Stomach smooth muscle (tissue), 2 donors: Measurements from ENCODE around the gene ABCC10.
"Not testable (repeated sequence)": the region's sequence is repeated elsewhere in the genome, so short reads cannot be mapped to it uniquely, and the experiment has no call there.

Experiments
- H3K27ac ChIP-seq: one replicate; pipeline ENCODE4 v1.7.0; 2013; ENCODE audit warnings: mild to moderate bottlenecking, low read length, inconsistent platforms
- H3K27me3 ChIP-seq, 2 donors: one replicate each; pipeline ENCODE4 v1.7.0; 2013; ENCODE audit warnings: low read length in 2 of 2; ENCODE audit not compliant: insufficient read depth in 2 of 2, control insufficient read depth in 1 of 2
- H3K36me3 ChIP-seq, 2 donors: one replicate each; pipeline ENCODE4 v1.7.0; 2013; ENCODE audit warnings: low read length in 2 of 2; ENCODE audit not compliant: control insufficient read depth in 2 of 2, insufficient read depth in 2 of 2
- H3K4me1 ChIP-seq: one replicate; pipeline ENCODE4 v1.7.0; 2013; ENCODE audit warnings: low read length; ENCODE audit not compliant: control insufficient read depth, insufficient read depth
- H3K4me3 ChIP-seq, 2 donors: one replicate each; pipeline ENCODE4 v1.7.0; 2013; ENCODE audit warnings: low read length in 2 of 2
- H3K9ac ChIP-seq, 2 donors: one replicate each; pipeline ENCODE4 v1.7.0; 2013; ENCODE audit warnings: low read length in 2 of 2, mild to moderate bottlenecking in 1 of 2
- H3K9me3 ChIP-seq, 2 donors: one replicate each; pipeline ENCODE4 v1.7.0; 2013; ENCODE audit warnings: low read length in 2 of 2; ENCODE audit not compliant: control insufficient read depth in 2 of 2
- donor health status: healthy.
- donor health status: Pancreatic carcinoma.

Gene ABCC10

GRCh38 chr6:43393133-43393532, 34.2 kb upstream of the ABCC10 start:
- peak overlapping the region in 1 of 2 donors; percentile 41 for H3K9ac ChIP-seq
- not testable (repeated sequence) for H3K27ac ChIP-seq, H3K4me1 ChIP-seq, H3K9me3 ChIP-seq, H3K27me3 ChIP-seq, H3K4me3 ChIP-seq, H3K36me3 ChIP-seq

GRCh38 chr6:43393602-43394001, 33.7 kb upstream of the ABCC10 start:
- Histone ChIP-seq H3K4me1 (no peaks in the 10 kb centered on the region), H3K9ac (peak overlapping the region in 1 of 2 donors; percentile 41), H3K9me3 (no peaks in the 10 kb centered on the region), H3K27ac (no peak overlapping the region), H3K36me3 (no peaks in the 10 kb centered on the region), H3K27me3 (peaks cover 0 to 4% of the 10 kb centered on the region in 2 donors), H3K4me3 (peak overlapping the region; percentile 44 to 46)

- H3K36me3 ChIP-seq: no peaks in the 10 kb centered on the region
- H3K27ac ChIP-seq: no peak overlapping the region
- no peaks in the 10 kb centered on the region for H3K4me1 ChIP-seq
- H3K9me3 ChIP-seq: no peaks in the 10 kb centered on the region
- no peak overlapping the region for H3K9ac ChIP-seq
- no peak overlapping the region for H3K4me3 ChIP-seq
- H3K27me3 ChIP-seq: peaks cover 0 to 2% of the 10 kb centered on the region in 2 donors
Measured at GRCh38 chr6:43394982-43395381, 32.4 kb upstream of the ABCC10 start.

- Histone ChIP-seq H3K9ac (no peak overlapping the region), H3K36me3 (no peaks in the 10 kb centered on the region), H3K27me3 (no peaks in the 10 kb centered on the region), H3K9me3 (no peaks in the 10 kb centered on the region), H3K27ac (no peak overlapping the region), H3K4me3 (no peak overlapping the region), H3K4me1 (no peaks in the 10 kb centered on the region)
Measured at GRCh38 chr6:43395776-43396175, 31.6 kb upstream of the ABCC10 start.

GRCh38 chr6:43396408-43397149, 30.8 kb upstream of the ABCC10 start:
- Histone ChIP-seq H3K4me1 (no peaks in the 10 kb centered on the region), H3K9ac (no peak overlapping the region), H3K27ac (no peak overlapping the region), H3K36me3 (no peaks in the 10 kb centered on the region), H3K9me3 (no peaks in the 10 kb centered on the region), H3K4me3 (no peak overlapping the region), H3K27me3 (no peaks in the 10 kb centered on the region)

- no peak overlapping the region for H3K4me3 ChIP-seq
- H3K36me3 ChIP-seq: no peaks in the 10 kb centered on the region
- H3K27ac ChIP-seq: no peak overlapping the region
- H3K27me3 ChIP-seq: no peaks in the 10 kb centered on the region
- H3K4me1 ChIP-seq: no peaks in the 10 kb centered on the region
- H3K9me3 ChIP-seq: no peaks in the 10 kb centered on the region
- no peak overlapping the region for H3K9ac ChIP-seq
Measured at GRCh38 chr6:43399932-43400487, 27.3 kb upstream of the ABCC10 start.

- no peaks in the 10 kb centered on the region for H3K36me3 ChIP-seq
- H3K27me3 ChIP-seq: no peaks in the 10 kb centered on the region
- H3K4me1 ChIP-seq: no peaks in the 10 kb centered on the region
- H3K9me3 ChIP-seq: no peaks in the 10 kb centered on the region
- no peak overlapping the region for H3K4me3 ChIP-seq
- H3K27ac ChIP-seq: no peak overlapping the region
- H3K9ac ChIP-seq: no peak overlapping the region
Measured at GRCh38 chr6:43401730-43402129, 25.6 kb upstream of the ABCC10 start.

GRCh38 chr6:43402820-43403219, 24.5 kb upstream of the ABCC10 start:
- Histone ChIP-seq H3K4me1 (no peaks in the 10 kb centered on the region), H3K27ac (no peak overlapping the region), H3K36me3 (no peaks in the 10 kb centered on the region), H3K4me3 (no peak overlapping the region), H3K27me3 (no peaks in the 10 kb centered on the region), H3K9ac (no peak overlapping the region), H3K9me3 (no peaks in the 10 kb centered on the region)

- H3K4me3 ChIP-seq: no peak overlapping the region
- H3K9ac ChIP-seq: no peak overlapping the region
- no peaks in the 10 kb centered on the region for H3K4me1 ChIP-seq
- H3K27me3 ChIP-seq: peaks cover 0 to 6% of the 10 kb centered on the region in 2 donors
- no peaks in the 10 kb centered on the region for H3K9me3 ChIP-seq
- H3K36me3 ChIP-seq: no peaks in the 10 kb centered on the region
- H3K27ac ChIP-seq: no peak overlapping the region
Measured at GRCh38 chr6:43405354-43405753, 22.0 kb upstream of the ABCC10 start.

- H3K9me3 ChIP-seq: no peaks in the 10 kb centered on the region
- H3K4me1 ChIP-seq: no peaks in the 10 kb centered on the region
- no peak overlapping the region for H3K9ac ChIP-seq
- H3K4me3 ChIP-seq: no peak overlapping the region
- H3K27me3 ChIP-seq: peaks cover 0 to 6% of the 10 kb centered on the region in 2 donors
- no peak overlapping the region for H3K27ac ChIP-seq
- H3K36me3 ChIP-seq: no peaks in the 10 kb centered on the region
Measured at GRCh38 chr6:43407296-43407695, 20.0 kb upstream of the ABCC10 start.

GRCh38 chr6:43408259-43408658, 19.1 kb upstream of the ABCC10 start:
- Histone ChIP-seq H3K9me3 (no peaks in the 10 kb centered on the region), H3K4me1 (no peaks in the 10 kb centered on the region), H3K4me3 (no peak overlapping the region), H3K9ac (no peak overlapping the region), H3K27me3 (peaks cover 0 to 6% of the 10 kb centered on the region in 2 donors), H3K36me3 (no peaks in the 10 kb centered on the region), H3K27ac (no peak overlapping the region)
